GM20431 (cell line): Measurements from ENCODE around the gene NRXN3.

Experiments
- in situ Hi-C: fragments of 300-500 bp; cut with MseI, MboI; formaldehyde crosslinking; loops from one replicate; pipeline ENCODE4 v1.15.0; 2020; ENCODE audit warnings: low sequenced_read_pairs; ENCODE audit not compliant: unreplicated experiment

The NRXN3 gene

GRCh38 chr14:79408696-79409095 is 1238.5 kb downstream of the NRXN3 start:
- in situ Hi-C loops: no loop called here

- in situ Hi-C loops: no loop called here
These were observed 1241.4 kb downstream of the NRXN3 start for GRCh38 chr14:79411403-79412174.

- in situ Hi-C loops: no loop called here
These were observed 1242.6 kb downstream of the NRXN3 start for GRCh38 chr14:79412822-79413221.

GRCh38 chr14:79413734-79414428 is 1243.7 kb downstream of the NRXN3 start:
- in situ Hi-C loops: no loop called here

GRCh38 chr14:79415726-79416125 is 1245.6 kb downstream of the NRXN3 start:
- in situ Hi-C loops: no loop called here

- in situ Hi-C loops: no loop called here
These were observed 1247.8 kb downstream of the NRXN3 start for GRCh38 chr14:79417961-79418360.

GRCh38 chr14:79418649-79419415 is 1248.7 kb downstream of the NRXN3 start:
- in situ Hi-C loops: no loop called here

- in situ Hi-C loops: no loop called here
These were observed 1249.6 kb downstream of the NRXN3 start for GRCh38 chr14:79419571-79420327.

- in situ Hi-C loops: no loop called here
These were observed 1250.6 kb downstream of the NRXN3 start for GRCh38 chr14:79420725-79421124.

- in situ Hi-C loops: no loop called here
These were observed 1251.6 kb downstream of the NRXN3 start for GRCh38 chr14:79421811-79422210.

- in situ Hi-C loops: no loop called here
These were observed 1254.3 kb downstream of the NRXN3 start for GRCh38 chr14:79424462-79424861.

GRCh38 chr14:79426103-79426755 is 1256.1 kb downstream of the NRXN3 start:
- in situ Hi-C loops: no loop called here

GRCh38 chr14:79432640-79433039 is 1262.5 kb downstream of the NRXN3 start:
- in situ Hi-C loops: no loop called here

GRCh38 chr14:79436335-79436734 is 1266.2 kb downstream of the NRXN3 start:
- in situ Hi-C loops: no loop called here

GRCh38 chr14:79437951-79438350 is 1267.8 kb downstream of the NRXN3 start:
- in situ Hi-C loops: no loop called here

- in situ Hi-C loops: no loop called here
These were observed 1268.6 kb downstream of the NRXN3 start for GRCh38 chr14:79438696-79439342.

GRCh38 chr14:79442786-79443185 is 1272.6 kb downstream of the NRXN3 start:
- in situ Hi-C loops: no loop called here

GRCh38 chr14:79443602-79444001 is 1273.4 kb downstream of the NRXN3 start:
- in situ Hi-C loops: no loop called here

GRCh38 chr14:79448960-79449359 is 1278.8 kb downstream of the NRXN3 start:
- in situ Hi-C loops: no loop called here
